WTC11 (cell line): ENCODE results near the gene P4HTM. TPM values are rescaled to one million over a fixed set of nuclear protein-coding genes. Genes with fewer than 3 reads are reported as not detected.
A peak's percentile ranks its signal among the peaks of the same experiment; 100 is the strongest.

Experiments used
- ATAC-seq: fragments of 200-7000 bp; cut with Tn5 transposase; 2 replicates; pipeline ENCODE4 v1.10.0; 2021; ENCODE audit warnings: mild to moderate bottlenecking, moderate library complexity
- CTCF ChIA-PET: fragments of 300-600 bp; sonication (Branson Sonifier 250); formaldehyde crosslinking; loops from one replicate; lab custom pipeline; 2021; ENCODE audit warnings: antibody characterized with exemption; lab: Charles Lee
- POLR2A ChIA-PET: fragments of 350-600 bp; sonication (Branson Sonifier 250); formaldehyde crosslinking; loops from one replicate; lab custom pipeline; 2021; ENCODE audit warnings: antibody characterized with exemption; lab: Charles Lee
- DNase-seq: peaks from one replicate; pipeline ENCODE4 v3.0.0; 2021; ENCODE audit warnings: low spot score
- H3K27ac Mint-ChIP-seq: 2 replicates; pipeline ENCODE4 v1.8.0; 2021; ENCODE audit warnings: mixed read lengths
- H3K27me3 Mint-ChIP-seq: 2 replicates; pipeline ENCODE4 v1.8.0; 2021; ENCODE audit warnings: low read depth, mild to moderate bottlenecking, moderate library complexity, mixed read lengths
- H3K36me3 Mint-ChIP-seq: 2 replicates; pipeline ENCODE4 v1.8.0; 2021; ENCODE audit warnings: mixed read lengths
- H3K4me1 Mint-ChIP-seq: 2 replicates; pipeline ENCODE4 v1.8.0; 2022; ENCODE audit warnings: mixed read lengths
- H3K4me3 Mint-ChIP-seq: 2 replicates; pipeline ENCODE4 v1.8.0; 2021; ENCODE audit warnings: mild to moderate bottlenecking, moderate library complexity, mixed read lengths
- H3K9me3 Mint-ChIP-seq: 2 replicates; pipeline ENCODE4 v1.8.0; 2021; ENCODE audit warnings: mixed read lengths
- E2F5 ChIP-seq: sonication (generic); formaldehyde crosslinking; IDR thresholded peaks from 2 replicates; pipeline ENCODE4 v1.8.1; 2022; ENCODE audit warnings: mild to moderate bottlenecking, moderate library complexity, missing genetic modification reagents
- ESRRA ChIP-seq: sonication (generic); formaldehyde crosslinking; IDR thresholded peaks from 2 replicates; pipeline ENCODE4 v1.8.1; 2022; ENCODE audit warnings: mild to moderate bottlenecking, missing genetic modification reagents, borderline replicate concordance
- FOXP4 ChIP-seq: sonication (generic); formaldehyde crosslinking; IDR thresholded peaks from 2 replicates; pipeline ENCODE4 v1.8.0; 2022; ENCODE audit warnings: mild to moderate bottlenecking, missing genetic modification reagents
- GRHL2 ChIP-seq: fragments of 250-450 bp; sonication (Bioruptor Pico); IDR thresholded peaks from 2 replicates; pipeline ENCODE4 v1.8.0; 2022; ENCODE audit warnings: mild to moderate bottlenecking, moderate library complexity; ENCODE audit not compliant: insufficient replicate concordance, severe bottlenecking
- IRF1 ChIP-seq: sonication (generic); formaldehyde crosslinking; IDR thresholded peaks from 2 replicates; pipeline ENCODE4 v1.8.0; 2023; ENCODE audit warnings: missing genetic modification reagents
- IRF2 ChIP-seq: sonication (generic); formaldehyde crosslinking; IDR thresholded peaks from 2 replicates; pipeline ENCODE4 v1.8.0; 2022; ENCODE audit warnings: low read depth, missing genetic modification reagents, borderline replicate concordance
- NFE2L1 ChIP-seq: sonication (generic); formaldehyde crosslinking; IDR thresholded peaks from 2 replicates; pipeline ENCODE4 v1.8.1; 2023; ENCODE audit warnings: missing genetic modification reagents
- NR1H2 ChIP-seq: sonication (generic); formaldehyde crosslinking; IDR thresholded peaks from 2 replicates; pipeline ENCODE4 v1.9.0; 2021; ENCODE audit warnings: mild to moderate bottlenecking, moderate library complexity, missing genetic modification reagents
- NR2C2 ChIP-seq: sonication (generic); formaldehyde crosslinking; IDR thresholded peaks from 2 replicates; pipeline ENCODE4 v1.8.0; 2022; ENCODE audit warnings: mild to moderate bottlenecking, missing genetic modification reagents
- RORB ChIP-seq: fragments of 250-450 bp; sonication (Bioruptor Pico); IDR thresholded peaks from 2 replicates; pipeline ENCODE4 v1.9.0; 2021; ENCODE audit warnings: mild to moderate bottlenecking
- ZNF232 ChIP-seq: sonication (generic); formaldehyde crosslinking; IDR thresholded peaks from 2 replicates; pipeline ENCODE4 v1.8.0; 2022; ENCODE audit warnings: mild to moderate bottlenecking, missing genetic modification reagents
- ZNF263 ChIP-seq: sonication (generic); formaldehyde crosslinking; IDR thresholded peaks from 2 replicates; pipeline ENCODE4 v1.8.1; 2022; ENCODE audit warnings: low read depth, mild to moderate bottlenecking, moderate library complexity, missing genetic modification reagents
- ZNF317 ChIP-seq: sonication (generic); formaldehyde crosslinking; IDR thresholded peaks from 2 replicates; pipeline ENCODE4 v1.8.1; 2023; ENCODE audit warnings: low read depth, mild to moderate bottlenecking, moderate library complexity, missing genetic modification reagents, borderline replicate concordance
- total RNA-seq: library from RNA; stranded (reverse); gene quantifications from 3 replicates; pipeline ENCODE4 v1.2.3, GENCODE V29; 2021
- TF ChIP-seq, protein P1 (sequence below): sonication (generic); formaldehyde crosslinking; IDR thresholded peaks from 2 replicates; pipeline ENCODE4 v1.8.0; 2022; ENCODE audit warnings: missing genetic modification reagents
- TF ChIP-seq, protein P2 (sequence below): sonication (generic); formaldehyde crosslinking; IDR thresholded peaks from 2 replicates; pipeline ENCODE4 v1.8.1; 2023; ENCODE audit warnings: mild to moderate bottlenecking, missing genetic modification reagents
- TF ChIP-seq, protein P3 (sequence below): sonication (generic); formaldehyde crosslinking; IDR thresholded peaks from 2 replicates; pipeline ENCODE4 v1.8.1; 2023; ENCODE audit warnings: mild to moderate bottlenecking, missing genetic modification reagents, borderline replicate concordance
- TF ChIP-seq, protein P4 (sequence below): sonication (generic); formaldehyde crosslinking; IDR thresholded peaks from 2 replicates; pipeline ENCODE4 v1.8.1; 2022; ENCODE audit warnings: missing genetic modification reagents, borderline replicate concordance

The P4HTM gene
- total RNA-seq, 1 experiment from 2014 or later: 21.9 TPM

- TF ChIP-seq, protein P1, sequence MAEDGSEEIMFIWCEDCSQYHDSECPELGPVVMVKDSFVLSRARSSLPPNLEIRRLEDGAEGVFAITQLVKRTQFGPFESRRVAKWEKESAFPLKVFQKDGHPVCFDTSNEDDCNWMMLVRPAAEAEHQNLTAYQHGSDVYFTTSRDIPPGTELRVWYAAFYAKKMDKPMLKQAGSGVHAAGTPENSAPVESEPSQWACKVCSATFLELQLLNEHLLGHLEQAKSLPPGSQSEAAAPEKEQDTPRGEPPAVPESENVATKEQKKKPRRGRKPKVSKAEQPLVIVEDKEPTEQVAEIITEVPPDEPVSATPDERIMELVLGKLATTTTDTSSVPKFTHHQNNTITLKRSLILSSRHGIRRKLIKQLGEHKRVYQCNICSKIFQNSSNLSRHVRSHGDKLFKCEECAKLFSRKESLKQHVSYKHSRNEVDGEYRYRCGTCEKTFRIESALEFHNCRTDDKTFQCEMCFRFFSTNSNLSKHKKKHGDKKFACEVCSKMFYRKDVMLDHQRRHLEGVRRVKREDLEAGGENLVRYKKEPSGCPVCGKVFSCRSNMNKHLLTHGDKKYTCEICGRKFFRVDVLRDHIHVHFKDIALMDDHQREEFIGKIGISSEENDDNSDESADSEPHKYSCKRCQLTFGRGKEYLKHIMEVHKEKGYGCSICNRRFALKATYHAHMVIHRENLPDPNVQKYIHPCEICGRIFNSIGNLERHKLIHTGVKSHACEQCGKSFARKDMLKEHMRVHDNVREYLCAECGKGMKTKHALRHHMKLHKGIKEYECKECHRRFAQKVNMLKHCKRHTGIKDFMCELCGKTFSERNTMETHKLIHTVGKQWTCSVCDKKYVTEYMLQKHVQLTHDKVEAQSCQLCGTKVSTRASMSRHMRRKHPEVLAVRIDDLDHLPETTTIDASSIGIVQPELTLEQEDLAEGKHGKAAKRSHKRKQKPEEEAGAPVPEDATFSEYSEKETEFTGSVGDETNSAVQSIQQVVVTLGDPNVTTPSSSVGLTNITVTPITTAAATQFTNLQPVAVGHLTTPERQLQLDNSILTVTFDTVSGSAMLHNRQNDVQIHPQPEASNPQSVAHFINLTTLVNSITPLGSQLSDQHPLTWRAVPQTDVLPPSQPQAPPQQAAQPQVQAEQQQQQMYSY (CRISPR knock-in tag): no peak
- no peak for TF ChIP-seq ZNF263 (CRISPR knock-in tag)
- no peak for TF ChIP-seq NR2C2 (CRISPR knock-in tag)
- peak; percentile 85; the same call in 1 of the 2 replicates for TF ChIP-seq ZNF232 (CRISPR knock-in tag)
- TF ChIP-seq FOXP4 (CRISPR knock-in tag): peak; percentile 21; the same call in 1 of the 2 replicates
- TF ChIP-seq, protein P2, sequence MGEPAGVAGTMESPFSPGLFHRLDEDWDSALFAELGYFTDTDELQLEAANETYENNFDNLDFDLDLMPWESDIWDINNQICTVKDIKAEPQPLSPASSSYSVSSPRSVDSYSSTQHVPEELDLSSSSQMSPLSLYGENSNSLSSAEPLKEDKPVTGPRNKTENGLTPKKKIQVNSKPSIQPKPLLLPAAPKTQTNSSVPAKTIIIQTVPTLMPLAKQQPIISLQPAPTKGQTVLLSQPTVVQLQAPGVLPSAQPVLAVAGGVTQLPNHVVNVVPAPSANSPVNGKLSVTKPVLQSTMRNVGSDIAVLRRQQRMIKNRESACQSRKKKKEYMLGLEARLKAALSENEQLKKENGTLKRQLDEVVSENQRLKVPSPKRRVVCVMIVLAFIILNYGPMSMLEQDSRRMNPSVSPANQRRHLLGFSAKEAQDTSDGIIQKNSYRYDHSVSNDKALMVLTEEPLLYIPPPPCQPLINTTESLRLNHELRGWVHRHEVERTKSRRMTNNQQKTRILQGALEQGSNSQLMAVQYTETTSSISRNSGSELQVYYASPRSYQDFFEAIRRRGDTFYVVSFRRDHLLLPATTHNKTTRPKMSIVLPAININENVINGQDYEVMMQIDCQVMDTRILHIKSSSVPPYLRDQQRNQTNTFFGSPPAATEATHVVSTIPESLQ (CRISPR knock-in tag): no peak
- peak; percentile 76; the same call in 1 of the 2 replicates for TF ChIP-seq IRF1
- TF ChIP-seq NFE2L1 (CRISPR knock-in tag): no peak
- no peak for TF ChIP-seq ZNF317
- TF ChIP-seq ESRRA: peak; percentile 48; the same call in 1 of the 2 replicates
These were observed 17.2 kb downstream of the P4HTM start, which contains the start of gene WDR6 (continued) for GRCh38 chr3:49007068-49007770.

DNA sequence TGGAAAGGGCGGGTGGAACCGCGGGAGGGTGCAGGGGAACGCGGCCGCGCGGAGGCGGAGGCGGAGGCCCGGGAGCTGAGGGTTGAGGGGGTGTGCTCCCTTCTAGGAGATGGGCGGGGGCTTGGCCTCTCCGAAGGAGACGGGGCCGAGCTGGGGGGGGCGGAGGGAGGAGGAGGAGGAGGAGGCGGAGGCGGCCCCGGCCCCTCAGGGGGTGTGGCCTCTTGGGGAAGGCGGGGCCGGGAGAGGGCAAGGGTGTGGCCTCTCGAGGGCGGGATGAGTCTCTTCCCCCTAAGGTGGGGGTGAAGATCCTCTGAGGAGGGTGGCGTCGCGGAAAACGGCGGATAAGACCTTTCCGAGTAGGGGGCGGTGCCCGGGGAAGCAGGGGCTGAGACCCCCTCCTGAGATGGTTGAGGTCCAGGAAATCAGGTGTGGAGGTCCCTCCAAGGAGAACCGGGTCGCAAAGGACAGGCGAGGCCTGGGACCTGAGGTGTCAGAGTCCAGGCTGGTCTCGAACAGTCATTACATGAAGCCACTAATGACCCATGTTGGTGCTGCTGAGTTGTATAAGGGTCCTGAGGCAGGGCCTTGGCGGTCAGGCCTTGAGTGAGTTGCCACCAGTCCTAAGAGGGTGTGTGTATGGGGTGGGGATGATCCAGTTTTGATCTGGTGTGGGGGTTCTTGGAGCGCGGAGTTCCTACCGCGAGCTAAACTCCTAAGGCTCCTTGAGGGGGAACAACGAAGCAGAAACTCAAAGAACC lies 17.9 kb downstream of the P4HTM start:
- Mint-ChIP-seq H3K27me3 (no peaks in the 10 kb centered on the region), H3K4me1 (peaks cover 15% of the 10 kb centered on the region), H3K9me3 (no peaks in the 10 kb centered on the region), H3K4me3 (peak overlapping the region; percentile 99), H3K27ac (peak overlapping the region; percentile 100), H3K36me3 (peaks cover 20% of the 10 kb centered on the region)
- peak; percentile 95 for DNase-seq
- ChIA-PET POLR2A (interaction anchor here (0.9 to 4.6 kb wide), 14 partner anchors 10 to 462 kb away, joined by 3 to 81 read pairs (median 5); partner anchors contain the start of genes CELSR3, DAG1, DALRD3 and NDUFAF3), CTCF (interaction anchor here (0.5 to 9.3 kb wide), 15 partner anchors 10 to 1395 kb away, joined by 3 to 124 read pairs (median 6); partner anchors contain the start of genes ARIH2, CELSR3, DALRD3 and NCKIPSD)
- peak; percentile 75 for ATAC-seq
- TF ChIP-seq IRF2 (CRISPR knock-in tag): no peak
- TF ChIP-seq, protein P3, sequence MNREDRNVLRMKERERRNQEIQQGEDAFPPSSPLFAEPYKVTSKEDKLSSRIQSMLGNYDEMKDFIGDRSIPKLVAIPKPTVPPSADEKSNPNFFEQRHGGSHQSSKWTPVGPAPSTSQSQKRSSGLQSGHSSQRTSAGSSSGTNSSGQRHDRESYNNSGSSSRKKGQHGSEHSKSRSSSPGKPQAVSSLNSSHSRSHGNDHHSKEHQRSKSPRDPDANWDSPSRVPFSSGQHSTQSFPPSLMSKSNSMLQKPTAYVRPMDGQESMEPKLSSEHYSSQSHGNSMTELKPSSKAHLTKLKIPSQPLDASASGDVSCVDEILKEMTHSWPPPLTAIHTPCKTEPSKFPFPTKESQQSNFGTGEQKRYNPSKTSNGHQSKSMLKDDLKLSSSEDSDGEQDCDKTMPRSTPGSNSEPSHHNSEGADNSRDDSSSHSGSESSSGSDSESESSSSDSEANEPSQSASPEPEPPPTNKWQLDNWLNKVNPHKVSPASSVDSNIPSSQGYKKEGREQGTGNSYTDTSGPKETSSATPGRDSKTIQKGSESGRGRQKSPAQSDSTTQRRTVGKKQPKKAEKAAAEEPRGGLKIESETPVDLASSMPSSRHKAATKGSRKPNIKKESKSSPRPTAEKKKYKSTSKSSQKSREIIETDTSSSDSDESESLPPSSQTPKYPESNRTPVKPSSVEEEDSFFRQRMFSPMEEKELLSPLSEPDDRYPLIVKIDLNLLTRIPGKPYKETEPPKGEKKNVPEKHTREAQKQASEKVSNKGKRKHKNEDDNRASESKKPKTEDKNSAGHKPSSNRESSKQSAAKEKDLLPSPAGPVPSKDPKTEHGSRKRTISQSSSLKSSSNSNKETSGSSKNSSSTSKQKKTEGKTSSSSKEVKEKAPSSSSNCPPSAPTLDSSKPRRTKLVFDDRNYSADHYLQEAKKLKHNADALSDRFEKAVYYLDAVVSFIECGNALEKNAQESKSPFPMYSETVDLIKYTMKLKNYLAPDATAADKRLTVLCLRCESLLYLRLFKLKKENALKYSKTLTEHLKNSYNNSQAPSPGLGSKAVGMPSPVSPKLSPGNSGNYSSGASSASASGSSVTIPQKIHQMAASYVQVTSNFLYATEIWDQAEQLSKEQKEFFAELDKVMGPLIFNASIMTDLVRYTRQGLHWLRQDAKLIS (CRISPR knock-in tag): no peak
- TF ChIP-seq GRHL2 (CRISPR knock-in tag): no peak
- TF ChIP-seq RORB (CRISPR knock-in tag): no peak
- TF ChIP-seq NR1H2 (CRISPR knock-in tag): no peak
- TF ChIP-seq, protein P4, sequence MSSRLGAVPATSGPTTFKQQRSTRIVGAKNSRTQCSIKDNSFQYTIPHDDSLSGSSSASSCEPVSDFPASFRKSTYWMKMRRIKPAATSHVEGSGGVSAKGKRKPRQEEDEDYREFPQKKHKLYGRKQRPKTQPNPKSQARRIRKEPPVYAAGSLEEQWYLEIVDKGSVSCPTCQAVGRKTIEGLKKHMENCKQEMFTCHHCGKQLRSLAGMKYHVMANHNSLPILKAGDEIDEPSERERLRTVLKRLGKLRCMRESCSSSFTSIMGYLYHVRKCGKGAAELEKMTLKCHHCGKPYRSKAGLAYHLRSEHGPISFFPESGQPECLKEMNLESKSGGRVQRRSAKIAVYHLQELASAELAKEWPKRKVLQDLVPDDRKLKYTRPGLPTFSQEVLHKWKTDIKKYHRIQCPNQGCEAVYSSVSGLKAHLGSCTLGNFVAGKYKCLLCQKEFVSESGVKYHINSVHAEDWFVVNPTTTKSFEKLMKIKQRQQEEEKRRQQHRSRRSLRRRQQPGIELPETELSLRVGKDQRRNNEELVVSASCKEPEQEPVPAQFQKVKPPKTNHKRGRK (CRISPR knock-in tag): no peak
- no peak for TF ChIP-seq E2F5 (CRISPR knock-in tag)
